ENCODE results near the gene SNX21. TPM values are rescaled to one million over a fixed set of nuclear protein-coding genes. Genes with fewer than 3 reads are reported as not detected.
A peak's percentile ranks its signal among the peaks of the same experiment; 100 is the strongest.

The SNX21 gene
- total and polyA plus RNA-seq, 9 of the 15 experiments (the other 6 are each of a cell fraction or from before 2014, with no cell fraction given), result 0.10 to 1.2 (median 0.42) TPM

- TF ChIP-seq ZNF609 (CRISPR knock-in tag; IDR thresholded peaks at IDR 0.05; ENCODE audit: borderline replicate concordance), result no peak
- TF ChIP-seq, protein P1, sequence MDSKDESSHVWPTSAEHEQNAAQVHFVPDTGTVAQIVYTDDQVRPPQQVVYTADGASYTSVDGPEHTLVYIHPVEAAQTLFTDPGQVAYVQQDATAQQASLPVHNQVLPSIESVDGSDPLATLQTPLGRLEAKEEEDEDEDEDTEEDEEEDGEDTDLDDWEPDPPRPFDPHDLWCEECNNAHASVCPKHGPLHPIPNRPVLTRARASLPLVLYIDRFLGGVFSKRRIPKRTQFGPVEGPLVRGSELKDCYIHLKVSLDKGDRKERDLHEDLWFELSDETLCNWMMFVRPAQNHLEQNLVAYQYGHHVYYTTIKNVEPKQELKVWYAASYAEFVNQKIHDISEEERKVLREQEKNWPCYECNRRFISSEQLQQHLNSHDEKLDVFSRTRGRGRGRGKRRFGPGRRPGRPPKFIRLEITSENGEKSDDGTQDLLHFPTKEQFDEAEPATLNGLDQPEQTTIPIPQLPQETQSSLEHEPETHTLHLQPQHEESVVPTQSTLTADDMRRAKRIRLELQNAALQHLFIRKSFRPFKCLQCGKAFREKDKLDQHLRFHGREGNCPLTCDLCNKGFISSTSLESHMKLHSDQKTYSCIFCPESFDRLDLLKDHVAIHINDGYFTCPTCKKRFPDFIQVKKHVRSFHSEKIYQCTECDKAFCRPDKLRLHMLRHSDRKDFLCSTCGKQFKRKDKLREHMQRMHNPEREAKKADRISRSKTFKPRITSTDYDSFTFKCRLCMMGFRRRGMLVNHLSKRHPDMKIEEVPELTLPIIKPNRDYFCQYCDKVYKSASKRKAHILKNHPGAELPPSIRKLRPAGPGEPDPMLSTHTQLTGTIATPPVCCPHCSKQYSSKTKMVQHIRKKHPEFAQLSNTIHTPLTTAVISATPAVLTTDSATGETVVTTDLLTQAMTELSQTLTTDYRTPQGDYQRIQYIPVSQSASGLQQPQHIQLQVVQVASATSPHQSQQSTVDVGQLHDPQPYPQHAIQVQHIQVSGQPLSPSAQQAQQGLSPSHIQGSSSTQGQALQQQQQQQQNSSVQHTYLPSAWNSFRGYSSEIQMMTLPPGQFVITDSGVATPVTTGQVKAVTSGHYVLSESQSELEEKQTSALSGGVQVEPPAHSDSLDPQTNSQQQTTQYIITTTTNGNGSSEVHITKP (IDR thresholded peaks at IDR 0.05; ENCODE audit: partially characterized antibody), result no peak
- TF ChIP-seq PRPF4 (IDR thresholded peaks at IDR 0.05; ENCODE audit: insufficient read depth, low read depth, low read length, poor library complexity, severe bottlenecking), result no peak
- TF ChIP-seq CBFB (CRISPR knock-in tag; IDR thresholded peaks at IDR 0.05), result no peak
- TF ChIP-seq ZNF785 (CRISPR knock-in tag; IDR thresholded peaks at IDR 0.05), result no peak
- TF ChIP-seq BRD4 (IDR thresholded peaks at IDR 0.05), result no peak
- TF ChIP-seq SIN3B (IDR thresholded peaks at IDR 0.05; ENCODE audit: low read depth), result peak; percentile 62
- peak; percentile 59; the same call in 1 of the 2 replicates for TF ChIP-seq SPI1 (IDR thresholded peaks at IDR 0.05; ENCODE audit: borderline replicate concordance, low read depth, low read length)
- TF ChIP-seq, protein P2, sequence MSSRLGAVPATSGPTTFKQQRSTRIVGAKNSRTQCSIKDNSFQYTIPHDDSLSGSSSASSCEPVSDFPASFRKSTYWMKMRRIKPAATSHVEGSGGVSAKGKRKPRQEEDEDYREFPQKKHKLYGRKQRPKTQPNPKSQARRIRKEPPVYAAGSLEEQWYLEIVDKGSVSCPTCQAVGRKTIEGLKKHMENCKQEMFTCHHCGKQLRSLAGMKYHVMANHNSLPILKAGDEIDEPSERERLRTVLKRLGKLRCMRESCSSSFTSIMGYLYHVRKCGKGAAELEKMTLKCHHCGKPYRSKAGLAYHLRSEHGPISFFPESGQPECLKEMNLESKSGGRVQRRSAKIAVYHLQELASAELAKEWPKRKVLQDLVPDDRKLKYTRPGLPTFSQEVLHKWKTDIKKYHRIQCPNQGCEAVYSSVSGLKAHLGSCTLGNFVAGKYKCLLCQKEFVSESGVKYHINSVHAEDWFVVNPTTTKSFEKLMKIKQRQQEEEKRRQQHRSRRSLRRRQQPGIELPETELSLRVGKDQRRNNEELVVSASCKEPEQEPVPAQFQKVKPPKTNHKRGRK (tag; IDR thresholded peaks at IDR 0.05), result no peak
- no peak; a peak in 1 of 4 replicates for TF ChIP-seq MAZ (CRISPR knock-in tag; conservative IDR thresholded peaks at IDR 0.05 in 1 of 2, IDR thresholded peaks at IDR 0.05 in 1 of 2)
- TF ChIP-seq ETV6 (IDR thresholded peaks at IDR 0.05; ENCODE audit: borderline replicate concordance in 1 of 2, low read depth in 2 of 2, low read length in 1 of 2), result no peak
- TF ChIP-seq ETV6 (CRISPR knock-in tag; IDR thresholded peaks at IDR 0.05; ENCODE audit: borderline replicate concordance), result no peak
- TF ChIP-seq SMARCC2 (IDR thresholded peaks at IDR 0.05; ENCODE audit: low read depth), result no peak
- TF ChIP-seq HIVEP1 (CRISPR knock-in tag; IDR thresholded peaks at IDR 0.05), result no peak
- TF ChIP-seq RBM22 (IDR thresholded peaks at IDR 0.05; ENCODE audit: low read depth, low read length, poor library complexity, severe bottlenecking), result no peak
- no peak for TF ChIP-seq SMC3 (conservative IDR thresholded peaks at IDR 0.05; ENCODE audit: insufficient read depth, low read depth, low read length)
- TF ChIP-seq POLR2A (conservative IDR thresholded peaks at IDR 0.05), result peak; percentile 84
- TF ChIP-seq RAD51 (IDR thresholded peaks at IDR 0.05; ENCODE audit: borderline replicate concordance, low read depth), result no peak
Measured at GRCh38 chr20:45857114-45857881, 23.7 kb downstream of the SNX21 start, which contains the start of the genes ACOT8 and ZSWIM3 (continued).
